PFSK-1 (cell line): ENCODE measurements around the gene MYCBP2.

Source experiments
- FOXP2 ChIP-seq: optimal IDR thresholded peaks from 2 replicates; pipeline ENCODE3; 2011; ENCODE audit warnings: borderline replicate concordance, control low read depth, inconsistent platforms; ENCODE audit not compliant: insufficient read depth; ENCODE audit errors: extremely low read length, extremely low read depth
- POLR2AphosphoS5 ChIP-seq: IDR thresholded peaks from 2 replicates; pipeline ENCODE4 v1.6.1; 2012; ENCODE audit warnings: low read depth, mild to moderate bottlenecking, control low read depth, low read length, moderate library complexity
- SIN3A ChIP-seq: IDR thresholded peaks from 2 replicates; pipeline ENCODE4 v1.6.1; 2012; ENCODE audit warnings: mild to moderate bottlenecking, low read length, moderate library complexity, borderline replicate concordance; ENCODE audit not compliant: insufficient read depth
- TAF1 ChIP-seq: IDR thresholded peaks from 2 replicates; pipeline ENCODE4 v1.6.1; 2012; ENCODE audit warnings: low read length, control low read depth, borderline replicate concordance; ENCODE audit not compliant: insufficient read depth
- TF ChIP-seq, protein P1 (sequence below), 2 experiments: IDR thresholded peaks; 2 replicates each; pipeline versions ENCODE4 v1.6.1 to v1.8.0; 2011 to 2012; ENCODE audit warnings: low read depth in 2 of 2, low read length in 2 of 2, control low read depth in 1 of 2, inconsistent platforms in 1 of 2, mild to moderate bottlenecking in 1 of 2, moderate library complexity in 1 of 2; ENCODE audit not compliant: insufficient read depth in 1 of 2

The MYCBP2 gene

DNA sequence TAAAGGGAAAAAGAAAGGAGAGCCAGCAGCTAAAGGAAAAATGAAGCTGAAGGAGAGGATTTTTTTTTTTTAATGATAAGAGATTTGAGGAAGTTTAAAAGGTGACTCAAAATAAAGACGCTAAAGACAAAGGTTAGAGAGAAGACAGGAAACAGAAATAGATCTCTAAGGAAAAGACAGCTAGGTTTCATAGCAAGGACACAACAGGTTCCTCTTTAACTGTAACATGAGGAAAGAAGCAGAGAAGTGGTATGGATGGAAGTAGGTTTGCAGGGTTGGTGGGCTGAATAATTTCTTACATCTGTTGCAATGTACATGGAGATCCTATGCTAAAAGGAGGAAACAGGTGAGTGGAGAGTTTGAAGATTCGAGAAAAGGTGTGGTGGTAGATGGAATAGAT, 107.5 kb downstream of the MYCBP2 start:
- TF ChIP-seq SIN3A, result no peak

DNA sequence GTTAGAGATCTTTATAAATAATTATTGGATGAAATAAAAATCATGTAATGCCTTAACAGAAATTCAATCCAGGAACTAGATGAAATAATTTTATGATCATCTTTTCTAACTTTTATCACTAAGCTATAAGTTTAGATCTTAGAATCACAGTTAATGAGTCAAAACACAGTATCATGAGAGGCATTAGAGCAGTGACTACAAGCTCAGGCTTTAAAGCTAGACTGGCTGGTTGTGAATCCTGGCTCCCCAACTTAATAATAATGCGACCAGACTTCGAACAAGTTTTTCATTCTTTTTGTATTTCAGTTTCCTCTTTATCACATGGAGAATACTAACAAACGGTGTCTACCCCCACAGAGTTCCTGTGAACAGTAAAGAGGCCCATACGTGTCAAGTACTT, 108.6 kb downstream of the MYCBP2 start:
- no peak for TF ChIP-seq POLR2AphosphoS5
- TF ChIP-seq TAF1, result no peak
- TF ChIP-seq SIN3A, result no peak
- TF ChIP-seq, protein P1, sequence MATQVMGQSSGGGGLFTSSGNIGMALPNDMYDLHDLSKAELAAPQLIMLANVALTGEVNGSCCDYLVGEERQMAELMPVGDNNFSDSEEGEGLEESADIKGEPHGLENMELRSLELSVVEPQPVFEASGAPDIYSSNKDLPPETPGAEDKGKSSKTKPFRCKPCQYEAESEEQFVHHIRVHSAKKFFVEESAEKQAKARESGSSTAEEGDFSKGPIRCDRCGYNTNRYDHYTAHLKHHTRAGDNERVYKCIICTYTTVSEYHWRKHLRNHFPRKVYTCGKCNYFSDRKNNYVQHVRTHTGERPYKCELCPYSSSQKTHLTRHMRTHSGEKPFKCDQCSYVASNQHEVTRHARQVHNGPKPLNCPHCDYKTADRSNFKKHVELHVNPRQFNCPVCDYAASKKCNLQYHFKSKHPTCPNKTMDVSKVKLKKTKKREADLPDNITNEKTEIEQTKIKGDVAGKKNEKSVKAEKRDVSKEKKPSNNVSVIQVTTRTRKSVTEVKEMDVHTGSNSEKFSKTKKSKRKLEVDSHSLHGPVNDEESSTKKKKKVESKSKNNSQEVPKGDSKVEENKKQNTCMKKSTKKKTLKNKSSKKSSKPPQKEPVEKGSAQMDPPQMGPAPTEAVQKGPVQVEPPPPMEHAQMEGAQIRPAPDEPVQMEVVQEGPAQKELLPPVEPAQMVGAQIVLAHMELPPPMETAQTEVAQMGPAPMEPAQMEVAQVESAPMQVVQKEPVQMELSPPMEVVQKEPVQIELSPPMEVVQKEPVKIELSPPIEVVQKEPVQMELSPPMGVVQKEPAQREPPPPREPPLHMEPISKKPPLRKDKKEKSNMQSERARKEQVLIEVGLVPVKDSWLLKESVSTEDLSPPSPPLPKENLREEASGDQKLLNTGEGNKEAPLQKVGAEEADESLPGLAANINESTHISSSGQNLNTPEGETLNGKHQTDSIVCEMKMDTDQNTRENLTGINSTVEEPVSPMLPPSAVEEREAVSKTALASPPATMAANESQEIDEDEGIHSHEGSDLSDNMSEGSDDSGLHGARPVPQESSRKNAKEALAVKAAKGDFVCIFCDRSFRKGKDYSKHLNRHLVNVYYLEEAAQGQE (IDR thresholded peaks at IDR 0.05; ENCODE audit: insufficient read depth in 1 of 2, low read depth in 2 of 2, low read length in 2 of 2), result no peak
- no peak for TF ChIP-seq FOXP2

DNA sequence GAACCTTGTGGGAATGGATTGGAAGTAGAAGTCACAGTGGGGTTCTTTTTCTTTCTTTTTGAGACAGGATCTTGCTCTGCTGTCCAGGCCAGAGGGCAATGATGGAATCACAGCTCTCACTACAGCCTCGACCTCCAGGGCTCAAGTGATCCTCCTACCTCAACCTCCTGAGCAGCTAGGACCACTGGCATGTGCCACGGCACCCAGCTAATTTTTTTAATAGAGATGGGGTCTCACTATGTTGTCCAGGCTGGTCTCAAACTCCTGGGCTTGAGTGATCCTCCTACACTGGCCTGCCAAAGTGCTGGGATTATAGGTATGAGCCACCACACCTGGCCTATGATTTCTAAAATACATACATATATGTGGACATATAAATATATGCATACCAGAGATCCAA, 111.4 kb downstream of the MYCBP2 start:
- no peak for TF ChIP-seq TAF1
- TF ChIP-seq POLR2AphosphoS5, result no peak

DNA sequence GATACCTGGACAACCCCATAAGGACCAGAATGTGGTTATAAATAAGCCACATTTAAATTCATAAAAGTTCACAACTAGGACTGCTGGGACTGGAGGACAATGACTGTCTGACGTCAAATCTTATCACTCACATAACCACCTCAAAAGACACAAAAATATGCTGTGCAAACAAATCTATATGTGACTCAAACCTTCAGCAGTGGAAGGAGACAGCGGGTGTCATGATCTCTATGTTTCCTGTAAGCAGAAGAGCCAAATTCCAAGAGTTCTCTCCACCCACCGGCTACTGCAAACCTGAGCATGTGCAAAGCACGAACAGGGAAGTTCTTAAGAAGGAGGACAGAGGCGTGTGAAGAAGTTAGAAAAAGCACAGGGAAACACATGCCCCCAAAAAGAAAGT, 113.2 kb downstream of the MYCBP2 start:
- no peak for TF ChIP-seq FOXP2
- TF ChIP-seq, protein P1 (IDR thresholded peaks at IDR 0.05; ENCODE audit: insufficient read depth in 1 of 2, low read depth in 2 of 2, low read length in 2 of 2), result no peak
- no peak for TF ChIP-seq SIN3A
- no peak for TF ChIP-seq POLR2AphosphoS5
- no peak for TF ChIP-seq TAF1

DNA sequence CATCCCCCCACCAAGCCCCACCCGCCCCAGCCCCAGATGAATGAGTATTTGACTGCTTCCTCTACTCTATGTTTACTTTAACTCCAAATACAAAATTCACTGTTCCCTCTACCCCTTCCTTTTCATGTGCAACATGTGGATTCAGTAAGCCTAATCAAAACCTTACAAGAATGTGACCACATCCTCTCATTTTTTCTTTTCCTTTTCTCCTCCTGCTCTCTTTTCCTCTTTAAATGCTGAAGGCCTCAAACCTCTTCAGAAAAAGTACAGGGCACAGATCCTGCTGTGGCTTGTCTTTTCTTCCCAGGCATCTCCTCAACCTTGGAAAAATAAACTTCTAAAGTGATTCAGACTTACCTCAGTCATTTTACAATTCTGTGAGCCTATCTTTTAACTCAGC, 119.0 kb downstream of the MYCBP2 start:
- TF ChIP-seq TAF1 (no peak), POLR2AphosphoS5 (no peak), FOXP2 (no peak), SIN3A (no peak)
- TF ChIP-seq, protein P1 (IDR thresholded peaks at IDR 0.05; ENCODE audit: insufficient read depth in 1 of 2, low read depth in 2 of 2, low read length in 2 of 2), result no peak

DNA sequence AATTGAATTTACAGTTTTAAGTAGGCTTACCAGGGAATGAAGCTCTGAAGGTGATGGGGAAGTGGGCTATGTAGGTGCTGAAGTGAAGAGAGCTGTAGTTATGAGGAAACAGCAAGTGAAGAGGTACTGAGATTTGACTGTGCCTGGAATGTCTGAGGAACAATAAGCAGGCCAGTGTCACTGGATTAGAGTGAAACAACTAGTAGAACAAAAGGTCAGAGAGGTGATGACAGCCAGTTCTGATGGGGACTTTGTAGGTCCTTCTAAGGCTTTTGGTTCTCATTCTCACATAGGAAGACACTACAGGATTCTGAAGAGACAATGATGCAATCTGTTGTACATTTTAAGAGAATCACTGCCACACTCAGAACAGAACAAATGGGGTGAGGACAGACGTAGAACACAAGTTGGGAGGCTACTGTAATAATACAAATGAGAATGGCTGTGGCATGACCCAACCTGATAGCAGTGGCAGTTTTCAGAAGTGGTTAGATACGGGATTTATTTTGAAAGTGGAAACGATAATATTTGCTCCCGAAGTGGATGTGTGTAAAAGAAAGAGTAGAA, 130.8 kb downstream of the MYCBP2 start:
- no peak for TF ChIP-seq TAF1
- no peak for TF ChIP-seq SIN3A
- TF ChIP-seq, protein P1 (IDR thresholded peaks at IDR 0.05; ENCODE audit: insufficient read depth in 1 of 2, low read depth in 2 of 2, low read length in 2 of 2), result no peak
- no peak for TF ChIP-seq POLR2AphosphoS5
- TF ChIP-seq FOXP2, result no peak
